HG03432 (cell line): ENCODE results near the gene LRRC27.

Experiments
- ATAC-seq: cut with Tn5 transposase; IDR thresholded peaks from one replicate; pipeline ENCODE4 v1.9.1; 2021; ENCODE audit warnings: mild to moderate bottlenecking, moderate library complexity; ENCODE audit not compliant: unreplicated experiment

Gene LRRC27

DNA sequence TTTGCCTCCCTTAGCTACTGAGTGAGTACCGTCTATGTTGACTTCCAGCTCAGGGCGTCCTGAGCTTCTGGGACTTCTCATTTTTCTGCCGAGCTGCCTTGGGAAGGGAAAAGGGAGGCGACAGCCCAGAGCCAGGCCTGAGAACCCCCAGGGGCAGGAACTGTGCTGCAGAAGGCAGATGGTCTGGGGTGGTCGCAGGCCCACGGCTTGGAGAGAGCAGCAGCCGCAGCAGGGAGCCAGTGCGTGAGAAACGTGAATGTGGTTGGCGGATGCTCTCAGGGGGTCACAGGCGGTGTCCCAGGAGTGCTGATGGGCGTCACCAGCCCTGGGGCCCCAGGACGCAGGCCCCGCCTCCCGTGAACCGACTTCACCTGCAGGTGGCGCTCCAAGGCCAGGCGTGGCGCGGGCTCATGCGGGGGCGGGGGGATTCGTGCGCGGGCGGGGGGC is 55.8 kb downstream of the LRRC27 start:
- ATAC-seq: peak; percentile 66

DNA sequence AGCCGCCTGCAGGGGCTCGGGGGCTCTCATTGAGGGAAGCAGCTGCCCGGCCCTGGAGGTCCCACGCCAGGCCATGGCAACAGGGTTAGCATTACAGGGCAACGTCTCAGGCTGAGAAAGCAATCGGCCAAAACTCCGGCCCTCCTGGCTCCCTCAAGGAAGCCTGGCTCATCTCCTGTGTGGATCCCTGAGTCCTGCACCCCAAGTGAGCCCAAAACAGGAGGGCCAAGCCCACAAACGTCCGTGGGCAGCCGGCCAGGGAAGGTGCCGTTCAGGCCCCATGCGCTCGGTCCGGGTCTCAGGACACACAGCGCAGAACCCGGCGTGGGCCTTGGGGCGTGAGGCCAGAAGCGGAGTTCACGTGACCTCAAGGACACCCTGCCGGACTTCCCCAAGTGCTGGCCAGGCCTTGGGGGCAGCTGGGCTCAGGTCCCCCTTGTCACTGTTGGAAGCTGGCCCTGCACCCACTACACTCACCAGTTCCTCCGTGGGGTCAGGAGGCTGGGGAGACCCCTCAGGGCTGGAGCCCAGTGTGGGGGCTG is 57.0 kb downstream of the LRRC27 start:
- no peak for ATAC-seq

DNA sequence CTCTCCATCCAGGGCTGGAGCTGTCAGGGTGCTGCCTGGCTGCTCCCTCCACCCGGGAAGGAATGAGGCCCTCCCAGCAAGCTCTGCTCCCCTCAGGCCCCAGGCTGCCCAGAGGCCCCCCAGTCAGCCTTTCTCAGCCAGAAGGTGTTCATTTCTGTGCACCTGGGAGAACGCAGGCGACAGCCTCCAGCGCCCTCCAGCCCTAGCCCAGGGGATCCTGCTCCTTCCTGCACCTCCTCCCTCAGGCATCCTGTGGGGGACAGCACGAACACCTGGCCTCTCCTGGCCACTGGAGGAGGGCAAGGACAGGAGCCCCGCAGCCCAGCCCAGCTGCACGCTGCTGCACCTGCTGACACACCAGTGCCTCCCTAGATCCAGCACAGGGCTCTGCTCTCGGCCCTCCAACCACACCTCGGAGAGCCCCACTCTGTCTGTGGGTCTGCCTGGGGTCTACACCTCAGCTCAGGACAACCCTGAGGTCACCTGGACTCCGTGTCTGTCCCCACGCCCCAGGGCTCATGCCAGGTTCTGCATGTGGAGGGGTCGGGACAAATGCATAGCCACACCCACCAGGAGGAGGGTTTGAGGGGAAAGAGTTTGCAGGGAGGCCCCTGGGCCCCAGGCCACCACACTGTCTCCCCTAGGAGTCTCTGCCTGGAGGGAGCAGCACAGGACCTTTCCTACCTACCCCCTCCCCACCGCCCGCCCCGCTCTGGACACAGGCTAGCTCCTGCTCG is 57.6 kb downstream of the LRRC27 start:
- ATAC-seq: no peak

DNA sequence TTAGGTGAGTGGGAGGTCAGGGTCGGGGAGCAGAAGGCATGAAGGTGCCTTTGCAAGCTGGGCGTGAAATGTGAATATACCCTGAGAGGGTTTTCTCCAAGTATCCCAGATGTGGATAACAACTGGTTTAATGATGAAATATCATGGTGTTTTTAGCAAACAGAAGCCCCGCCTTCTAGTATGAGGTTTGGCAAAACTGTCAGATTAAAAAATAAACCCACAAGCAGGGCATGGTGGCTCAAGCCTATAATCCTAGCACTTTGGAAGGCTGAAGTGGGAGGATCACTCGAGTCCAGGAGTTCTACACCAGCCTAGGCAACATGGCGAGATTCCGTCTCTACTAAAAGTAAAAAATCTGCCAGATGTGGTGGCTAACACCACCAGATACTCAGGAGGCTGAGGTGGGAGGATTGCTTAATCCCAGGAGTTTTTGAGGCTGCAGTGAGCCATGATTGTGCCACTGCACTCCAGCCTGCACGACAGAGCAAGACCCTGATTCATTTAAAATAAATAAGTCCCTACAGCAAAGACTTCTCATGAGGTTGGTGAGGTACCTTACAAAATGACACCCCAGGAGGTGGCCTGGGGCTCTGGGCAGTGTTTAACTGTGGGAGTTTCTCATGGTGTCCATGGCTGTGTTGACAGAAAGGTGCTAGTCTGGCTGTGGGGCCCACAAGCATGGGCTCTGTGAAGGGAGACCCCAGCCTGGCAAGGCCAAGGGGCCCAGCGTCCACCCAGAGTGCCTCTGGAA is 58.4 kb downstream of the LRRC27 start:
- ATAC-seq: no peak

DNA sequence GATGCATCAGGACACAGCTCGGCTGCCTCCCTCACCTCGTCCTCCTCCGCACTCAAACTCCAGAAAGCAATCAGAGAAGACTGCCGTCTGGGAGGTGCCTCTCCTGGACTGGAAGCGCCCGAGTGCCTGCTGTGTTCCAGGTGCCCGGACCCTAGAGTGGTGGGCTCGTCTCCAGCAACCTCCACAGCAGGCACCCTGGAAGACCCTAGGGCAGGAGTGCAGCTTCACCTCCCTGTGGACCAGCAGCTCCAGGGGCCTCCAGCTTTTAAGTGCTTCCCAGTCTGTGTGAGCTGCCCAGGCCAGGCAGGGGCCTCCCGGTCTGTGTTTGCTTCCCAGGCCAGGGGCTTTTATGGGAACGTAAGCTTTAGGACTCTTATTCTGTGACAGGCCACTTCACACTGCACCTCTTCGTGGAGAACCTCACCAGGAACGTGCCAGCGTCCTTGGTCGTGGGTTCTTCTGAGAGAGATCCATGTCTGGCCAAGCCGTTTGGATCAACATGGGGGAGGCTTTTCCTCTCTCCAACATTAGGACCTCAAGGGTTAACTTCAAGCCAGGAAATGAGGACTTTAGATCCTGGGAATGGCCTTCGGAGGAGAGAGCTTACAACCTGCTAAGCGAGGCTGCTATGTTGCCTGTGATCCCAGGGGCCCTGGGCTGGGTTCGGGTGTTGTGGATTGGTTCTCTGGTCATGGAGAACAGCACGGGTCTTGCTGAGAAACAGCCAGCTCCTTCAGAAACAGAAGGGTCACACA is 59.1 kb downstream of the LRRC27 start:
- ATAC-seq: no peak

DNA sequence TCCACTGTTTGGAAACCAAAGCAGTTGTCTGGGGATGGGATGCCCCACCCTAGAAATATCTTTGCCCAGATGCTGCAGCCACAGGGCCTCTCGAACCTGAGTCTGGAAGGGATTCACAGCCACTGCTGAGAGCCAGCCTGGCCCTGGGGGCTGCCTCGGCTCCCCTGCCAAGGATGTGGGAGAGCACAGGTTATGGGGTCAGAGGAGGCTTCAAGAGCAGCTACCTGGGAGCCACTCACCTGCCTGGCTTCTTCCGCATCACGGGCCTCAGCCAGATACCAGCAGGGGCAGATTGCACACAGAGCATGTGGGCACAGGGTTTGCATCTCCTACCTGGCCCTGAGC is 59.7 kb downstream of the LRRC27 start:
- no peak for ATAC-seq

DNA sequence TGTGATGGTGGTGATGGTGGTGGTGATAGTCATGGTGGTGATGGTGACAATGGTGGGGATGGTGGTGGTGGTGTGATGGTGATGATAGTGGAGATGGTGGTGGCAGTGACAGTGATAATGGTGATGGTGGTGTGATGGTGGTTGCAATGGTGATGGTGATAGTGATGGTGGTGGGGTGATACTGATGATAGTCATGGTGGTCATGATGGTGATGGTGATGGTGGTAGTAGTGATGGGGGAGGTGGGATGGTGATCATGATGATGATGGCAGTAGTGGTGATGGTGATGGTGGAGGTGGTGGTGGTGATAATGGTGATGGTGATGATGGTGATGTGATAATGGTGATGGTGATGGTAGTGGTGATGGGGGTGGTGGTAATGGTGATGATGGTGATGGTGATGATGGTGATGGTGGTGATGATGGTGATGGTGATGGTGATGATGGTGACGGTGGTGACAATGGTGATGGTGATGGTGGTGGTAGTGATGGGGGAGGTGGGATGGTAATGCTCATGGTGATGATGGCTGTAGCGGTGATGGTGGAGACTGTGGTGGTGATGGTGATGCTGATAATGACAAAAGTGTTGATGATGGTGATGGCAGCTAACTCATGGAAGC is 60.3 kb downstream of the LRRC27 start:
- ATAC-seq: no peak

DNA sequence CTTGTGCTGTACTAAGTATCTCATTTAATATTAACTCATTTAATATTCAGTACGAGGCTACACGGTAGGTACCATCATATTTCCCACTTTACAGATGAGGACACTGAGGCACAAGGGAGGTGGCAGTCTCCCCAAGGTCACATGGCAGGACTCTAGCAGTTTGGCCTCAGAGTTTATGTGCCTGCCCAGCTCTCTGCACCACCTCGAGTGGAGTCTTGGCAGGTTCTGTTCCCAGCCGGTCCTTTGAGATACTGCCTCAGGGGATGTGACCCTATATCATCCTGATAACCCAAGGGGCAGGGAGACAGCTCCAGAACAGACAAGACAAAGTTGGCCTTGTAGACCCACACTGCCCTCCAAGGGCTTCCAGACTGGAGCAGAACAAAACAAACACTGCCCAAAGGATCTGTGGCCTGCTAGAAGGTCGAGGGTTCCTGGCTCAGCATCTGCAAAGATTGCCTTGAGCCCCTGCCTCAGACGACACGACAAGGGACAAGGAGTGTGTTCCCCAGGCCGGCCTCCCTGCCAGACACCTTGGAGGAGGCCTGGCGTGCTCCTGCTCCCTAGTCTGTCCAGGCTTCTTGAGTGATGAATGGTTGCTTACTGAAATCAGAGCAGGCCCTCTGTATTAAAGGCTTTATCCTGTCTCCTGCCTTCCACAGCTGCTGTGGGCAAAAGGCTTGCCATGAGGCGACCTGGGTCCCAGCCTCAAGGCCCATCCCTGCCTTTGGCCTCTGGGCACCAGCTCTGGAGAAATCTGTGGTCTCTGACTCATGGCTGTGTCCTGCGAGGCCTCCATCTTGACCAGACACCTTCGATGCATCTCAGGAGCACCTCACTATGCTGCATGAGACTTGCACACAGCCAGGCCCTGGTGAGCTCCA is 61.1 kb downstream of the LRRC27 start:
- no peak for ATAC-seq

DNA sequence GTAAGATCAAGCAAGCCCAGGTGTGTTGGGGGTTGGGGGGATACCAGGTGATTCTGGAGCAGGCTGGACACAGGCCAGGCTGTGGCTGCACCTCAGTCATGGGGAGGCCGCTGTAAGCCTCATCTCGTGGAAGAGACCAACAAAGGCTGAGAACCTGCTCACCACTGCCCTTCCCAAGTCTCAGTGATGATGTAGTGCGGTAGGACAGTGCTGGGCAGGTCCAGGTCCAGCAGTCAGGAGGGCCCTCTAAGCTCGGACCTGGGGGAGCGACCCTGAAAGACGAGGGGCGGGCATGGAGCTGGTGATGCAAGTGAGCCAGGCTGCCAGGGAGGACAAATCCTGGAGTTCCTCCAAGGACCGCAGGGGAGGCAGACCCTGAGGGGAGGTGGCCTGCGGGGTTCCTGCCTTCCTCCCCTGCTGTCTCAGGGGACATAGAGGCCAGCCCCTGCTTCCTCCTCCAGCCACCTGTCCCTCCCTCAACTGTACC is 61.7 kb downstream of the LRRC27 start:
- ATAC-seq: no peak

DNA sequence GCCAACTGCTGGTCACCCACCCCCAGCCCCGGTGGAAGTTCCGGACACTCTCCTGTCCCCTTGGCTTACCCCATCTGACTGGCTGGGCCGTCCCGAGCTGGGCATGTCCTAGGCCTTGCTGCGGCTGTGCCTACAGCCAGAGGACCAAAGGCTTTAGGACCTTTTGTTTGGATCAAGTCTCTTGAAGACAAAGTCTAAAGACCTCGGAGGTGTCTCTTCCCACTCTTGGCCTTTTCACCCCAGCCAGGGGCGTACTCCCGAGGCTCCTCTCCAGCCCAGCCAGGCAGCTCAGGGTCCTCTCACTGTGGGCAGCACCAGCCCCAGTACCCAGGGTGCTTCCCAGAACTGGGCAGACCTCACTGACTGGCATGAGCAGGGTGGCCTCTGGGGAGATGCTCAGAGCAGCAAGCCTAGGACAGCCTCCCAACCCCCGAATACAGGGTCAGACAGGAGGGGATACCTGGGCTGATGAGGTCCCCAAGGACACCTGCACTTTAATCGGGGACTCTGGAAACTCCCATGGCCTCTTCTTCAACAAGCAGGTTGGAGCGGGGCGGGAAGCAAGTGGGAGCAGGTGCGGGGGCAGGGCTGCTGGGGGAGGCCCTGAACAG is 62.3 kb downstream of the LRRC27 start:
- no peak for ATAC-seq

DNA sequence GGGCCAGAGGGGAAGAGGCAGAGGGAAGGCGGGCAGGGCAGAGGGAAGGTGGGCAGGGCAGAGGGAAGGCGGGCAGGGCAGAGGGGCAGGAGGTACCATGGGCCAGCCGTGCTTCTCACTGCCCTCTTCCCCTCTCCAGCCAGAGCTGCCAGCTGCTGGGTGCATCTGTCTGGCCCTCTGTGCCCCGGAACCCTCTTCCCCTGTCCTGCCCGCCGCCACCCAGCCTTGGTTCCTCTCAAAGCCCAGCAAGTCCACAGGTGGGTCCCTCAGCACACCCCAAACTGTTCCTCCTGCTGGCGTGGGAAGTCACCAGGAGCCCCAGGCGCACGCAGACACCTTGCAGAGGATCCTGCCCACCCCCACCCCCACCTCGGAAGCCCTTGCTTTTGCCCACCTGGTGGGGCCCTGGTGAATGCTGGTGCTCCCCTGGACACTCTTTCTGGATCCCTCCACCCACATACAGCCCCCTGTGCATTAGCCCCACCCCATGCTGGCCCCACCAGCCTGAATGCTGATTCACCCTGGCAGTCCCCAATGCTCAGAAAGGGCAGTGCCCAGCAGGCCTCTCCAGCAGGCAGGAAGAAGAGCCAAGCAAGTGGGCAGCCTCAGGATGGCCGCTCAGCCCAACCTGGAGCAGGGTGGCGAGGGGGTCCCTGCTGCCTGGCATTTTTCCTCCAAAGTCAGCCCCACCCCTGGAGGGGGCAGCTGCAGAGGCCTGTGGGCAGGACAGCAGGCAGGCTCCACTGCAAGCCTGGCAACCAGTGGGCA is 63.1 kb downstream of the LRRC27 start:
- ATAC-seq: no peak

DNA sequence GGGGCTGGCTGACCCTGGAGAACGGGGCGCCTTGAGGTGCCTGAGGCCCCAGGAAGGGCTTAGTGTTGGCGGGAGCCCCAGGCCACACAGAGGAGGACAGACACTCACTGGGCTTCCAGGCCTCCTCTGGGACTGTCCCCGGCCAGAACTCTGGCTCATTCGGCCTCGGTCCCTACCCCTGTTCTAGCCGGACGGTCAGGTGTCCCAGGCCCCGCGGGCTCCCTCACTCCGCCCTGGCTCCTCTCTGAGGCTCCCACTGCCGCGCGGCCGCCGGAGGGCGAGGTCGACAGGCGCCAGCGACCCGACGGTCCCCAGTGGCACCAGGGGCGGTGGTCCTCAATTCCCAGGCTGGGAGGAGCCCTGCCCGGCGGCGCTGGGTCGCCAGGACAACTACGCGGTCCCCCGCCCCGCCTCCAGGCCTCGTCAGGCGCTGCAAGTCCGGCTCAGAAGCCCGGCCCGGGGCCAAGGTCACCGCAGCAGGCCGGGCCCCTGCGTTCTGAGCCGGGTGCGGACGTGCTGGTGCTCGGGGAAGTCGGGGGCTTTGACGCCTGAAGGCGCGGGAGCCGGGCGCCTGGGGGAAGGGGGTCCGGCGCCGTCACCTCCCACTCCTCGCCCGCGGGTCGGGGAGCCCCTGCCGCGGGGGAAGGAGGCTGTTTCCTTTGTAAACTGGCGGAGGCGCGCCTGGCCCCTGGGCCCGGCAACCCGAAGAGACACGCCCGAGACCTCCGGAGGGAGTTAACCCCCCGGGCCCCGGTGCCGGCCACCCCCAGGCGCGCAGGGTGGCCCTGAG is 63.9 kb downstream of the LRRC27 start:
- peak; percentile 12 for ATAC-seq

DNA sequence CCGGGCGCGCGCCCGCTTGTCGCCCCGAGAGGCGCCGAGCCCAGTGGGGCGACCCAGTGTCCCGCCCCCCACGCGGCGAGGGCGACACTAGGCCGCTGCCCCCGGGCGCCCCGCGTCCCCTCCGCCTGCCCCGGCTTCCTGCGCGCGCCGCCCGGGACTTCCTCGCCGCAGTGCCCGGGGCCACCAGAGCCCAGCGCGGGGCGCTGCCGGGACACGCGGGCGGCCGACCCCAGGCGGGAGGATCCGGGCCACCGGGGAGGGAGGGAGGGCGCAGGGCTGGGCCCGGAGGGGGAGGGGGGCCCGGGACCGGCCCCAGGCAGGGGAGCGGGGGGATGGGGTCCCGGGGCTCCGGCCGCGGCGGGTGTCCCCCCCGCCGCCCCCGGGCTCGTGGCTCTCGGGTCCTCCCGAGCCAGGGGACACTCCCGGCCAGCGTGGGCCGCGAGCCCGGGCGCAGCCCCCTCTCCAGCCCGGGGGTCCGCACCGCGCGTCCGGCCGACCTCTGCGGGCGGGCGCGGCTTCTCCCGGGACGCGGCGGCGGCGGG is 64.6 kb downstream of the LRRC27 start:
- peak; percentile 49 for ATAC-seq

DNA sequence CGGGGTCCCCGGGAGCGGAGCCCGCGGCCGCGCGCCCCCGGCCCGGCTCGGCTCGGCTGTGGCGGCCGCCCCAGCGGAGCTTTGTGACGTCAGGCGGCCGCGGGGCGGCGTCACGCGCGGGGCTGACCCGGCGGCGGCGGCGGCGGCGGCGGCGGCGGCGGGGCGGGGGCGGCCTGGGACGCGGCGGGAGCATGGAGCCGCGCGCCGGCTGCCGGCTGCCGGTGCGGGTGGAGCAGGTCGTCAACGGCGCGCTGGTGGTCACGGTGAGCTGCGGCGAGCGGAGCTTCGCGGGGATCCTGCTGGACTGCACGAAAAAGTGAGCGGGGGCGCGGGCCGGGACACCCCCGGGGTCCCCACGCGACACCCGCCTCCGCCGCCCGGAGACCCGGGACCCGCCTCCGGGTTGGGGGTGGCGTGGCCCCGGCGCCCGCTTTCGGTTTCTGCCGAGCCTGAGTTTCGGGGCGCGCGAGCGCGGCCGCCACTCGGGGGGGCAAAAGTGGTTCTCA is 65.1 kb downstream of the LRRC27 start, which contains the start of gene PWWP2B:
TSS of gene PWWP2B (plus strand) at position 165 of the 506 bp plus-strand sequence. CDS start at position 192, 27 bp downstream.
- ATAC-seq: peak; percentile 54

DNA sequence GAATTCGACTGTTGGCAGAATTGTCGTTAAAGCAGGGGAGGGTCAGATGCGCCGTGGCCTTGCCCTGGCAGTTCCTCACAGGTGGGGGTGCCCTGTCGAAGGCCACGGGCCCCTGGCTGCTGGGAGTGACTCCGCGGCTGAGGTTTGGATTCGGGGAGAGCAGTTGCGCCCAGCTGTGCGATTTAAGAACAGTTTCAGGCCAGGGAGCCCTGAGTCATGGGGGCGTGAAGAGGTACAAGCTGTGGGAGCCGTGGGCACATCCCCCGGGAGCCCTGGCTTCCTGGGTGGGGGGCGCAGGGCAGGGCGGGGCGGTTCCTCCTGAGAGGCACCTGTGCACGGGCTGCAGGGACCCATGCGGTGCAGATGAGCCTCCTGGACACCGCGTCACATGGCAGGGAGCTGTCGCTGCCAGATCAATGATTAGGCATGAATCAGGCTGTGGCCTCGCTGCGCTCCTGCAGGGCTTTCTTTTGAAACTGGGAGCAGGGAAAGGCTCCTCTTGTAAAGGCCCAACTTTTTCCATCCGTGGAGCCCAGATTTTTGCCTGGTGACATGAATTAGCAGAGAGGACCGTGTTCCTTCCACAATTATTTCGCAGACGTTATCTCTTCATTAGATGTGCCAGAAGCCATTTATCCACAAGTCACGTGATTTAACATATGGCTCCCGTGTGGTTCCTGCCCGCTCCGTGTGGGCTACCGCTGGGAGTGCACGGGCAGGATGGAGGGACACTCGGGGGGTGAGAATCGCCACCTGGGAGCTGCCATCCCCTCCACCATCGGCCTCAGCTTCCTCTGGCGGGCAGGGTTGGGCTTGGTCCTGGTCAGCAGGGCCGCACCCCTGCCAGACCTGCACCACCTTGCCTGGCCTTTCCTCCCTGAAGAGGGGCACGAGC is 65.9 kb downstream of the LRRC27 start:
- ATAC-seq: peak; percentile 39

DNA sequence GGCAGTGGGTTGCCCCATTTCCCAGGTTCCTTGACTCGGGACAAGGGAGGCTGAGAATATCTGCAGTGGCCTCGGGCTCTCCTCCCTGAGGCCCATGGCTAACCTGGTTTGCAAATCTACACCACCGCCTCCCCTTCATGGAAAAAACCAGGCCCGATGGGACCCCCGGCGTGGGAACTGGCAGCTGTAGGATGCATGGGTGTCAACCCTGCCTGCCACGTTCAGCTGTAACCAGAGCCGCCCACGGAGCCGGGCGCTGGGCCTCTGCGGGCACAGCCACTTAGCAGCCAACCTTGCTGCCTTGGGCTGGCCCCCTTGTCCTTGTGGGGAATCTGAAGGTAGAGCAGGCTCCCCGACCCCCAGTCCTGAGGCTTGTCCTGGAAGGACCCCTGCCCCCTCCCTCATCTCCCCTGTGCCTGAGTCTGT is 66.6 kb downstream of the LRRC27 start:
- no peak for ATAC-seq
